Esophagus squamous epithelium (tissue), 5 donors: ENCODE results near the gene NLGN1. TPM values are rescaled to one million over a fixed set of nuclear protein-coding genes. Genes with fewer than 3 reads are reported as not detected.

Experiments
- DNase-seq: peaks from one replicate; lab custom pipeline; 2025; lab: John Stamatoyannopoulos, UW
- H3K27ac ChIP-seq, 4 donors: fragments of 200-600 bp; sonication (generic); one replicate each; pipeline ENCODE4 v1.5.1; 2016 to 2019; ENCODE audit warnings: mild to moderate bottlenecking in 1 of 4
- H3K27me3 ChIP-seq, 4 donors: fragments of 200-600 bp; sonication (generic); 1 replicate in 3 of 4; 2 replicates in 1 of 4; pipeline versions ENCODE4 v1.5.1 to v1.6.0; 2017 to 2021; ENCODE audit warnings: antibody characterized with exemption in 1 of 4
- H3K36me3 ChIP-seq, 3 donors: fragments of 200-600 bp; sonication (generic); one replicate each; pipeline ENCODE4 v1.5.1; 2016 to 2019
- H3K4me1 ChIP-seq, 3 donors: fragments of 200-600 bp; sonication (generic); one replicate each; pipeline ENCODE4 v1.5.1; 2017 to 2019
- H3K4me3 ChIP-seq, 4 donors: fragments of 200-600 bp; sonication (generic); 1 replicate in 3 of 4; 2 replicates in 1 of 4; pipeline ENCODE4 v1.5.1; 2016 to 2019; ENCODE audit warnings: mild to moderate bottlenecking in 2 of 4, moderate library complexity in 1 of 4
- H3K9me3 ChIP-seq, 3 donors: fragments of 200-600 bp; sonication (generic); one replicate each; pipeline ENCODE4 v1.5.1; 2016 to 2019
- POLR2A ChIP-seq, 4 donors: fragments of 450-650 bp; IDR thresholded peaks; one replicate each; pipeline ENCODE4 v1.6.1; 2017; ENCODE audit warnings: antibody characterized with exemption in 4 of 4, mild to moderate bottlenecking in 4 of 4, moderate library complexity in 3 of 4
- WGBS, 2 donors: methylation state at CpG; one replicate each; pipeline ENCODE4 v1.1.5; 2018; 5-methylcytosine and 5-hydroxymethylcytosine counted together
- intact Hi-C: fragments of 100-400 bp; cut with DNase I; formaldehyde crosslinking; loops from one replicate; pipeline ENCODE4 v1.15.0; 2022
- total RNA-seq, 4 donors: library from RNA; depleted of rRNA; stranded (reverse); fragments of >200 nt; gene quantifications; one replicate each; pipeline ENCODE4 v1.1.0, GENCODE V29; 2016
- TF ChIP-seq, protein P1 (sequence below), 6 experiments: fragments of 450-650 bp in 4 of 6; fragments of 200-600 bp in 2 of 6; sonication (generic) in 2 of 6; IDR thresholded peaks; one replicate each; pipeline ENCODE4 v1.5.1; 2016 to 2019; ENCODE audit warnings: antibody characterized with exemption in 6 of 6, mild to moderate bottlenecking in 4 of 6, moderate library complexity in 4 of 6
- donor health status: DM: yes; HTN: yes; CAD: no.

Gene NLGN1
- total RNA-seq, 4 donors from 2014 or later = 0.34 to 12.6 (median 2.9) TPM

GRCh38 chr3:173622166-173622565 is 224.6 kb downstream of the NLGN1 start:
- Histone ChIP-seq H3K27ac (no peak overlapping the region), H3K27me3 (no peaks in the 10 kb centered on the region), H3K9me3 (no peaks in the 10 kb centered on the region), H3K4me1 (no peaks in the 10 kb centered on the region), H3K36me3 (no peaks in the 10 kb centered on the region), H3K4me3 (no peak overlapping the region)
- TF ChIP-seq POLR2A (IDR thresholded peaks at IDR 0.05) = no peak
- TF ChIP-seq, protein P1, sequence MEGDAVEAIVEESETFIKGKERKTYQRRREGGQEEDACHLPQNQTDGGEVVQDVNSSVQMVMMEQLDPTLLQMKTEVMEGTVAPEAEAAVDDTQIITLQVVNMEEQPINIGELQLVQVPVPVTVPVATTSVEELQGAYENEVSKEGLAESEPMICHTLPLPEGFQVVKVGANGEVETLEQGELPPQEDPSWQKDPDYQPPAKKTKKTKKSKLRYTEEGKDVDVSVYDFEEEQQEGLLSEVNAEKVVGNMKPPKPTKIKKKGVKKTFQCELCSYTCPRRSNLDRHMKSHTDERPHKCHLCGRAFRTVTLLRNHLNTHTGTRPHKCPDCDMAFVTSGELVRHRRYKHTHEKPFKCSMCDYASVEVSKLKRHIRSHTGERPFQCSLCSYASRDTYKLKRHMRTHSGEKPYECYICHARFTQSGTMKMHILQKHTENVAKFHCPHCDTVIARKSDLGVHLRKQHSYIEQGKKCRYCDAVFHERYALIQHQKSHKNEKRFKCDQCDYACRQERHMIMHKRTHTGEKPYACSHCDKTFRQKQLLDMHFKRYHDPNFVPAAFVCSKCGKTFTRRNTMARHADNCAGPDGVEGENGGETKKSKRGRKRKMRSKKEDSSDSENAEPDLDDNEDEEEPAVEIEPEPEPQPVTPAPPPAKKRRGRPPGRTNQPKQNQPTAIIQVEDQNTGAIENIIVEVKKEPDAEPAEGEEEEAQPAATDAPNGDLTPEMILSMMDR (IDR thresholded peaks at IDR 0.05) = no peak
- intact Hi-C loops = no loop called here
- WGBS, 2 donors = 85 to 91% methylated on average over 1 of the region's 1 CpG
- no peak for DNase-seq

- 75 to 77% methylated on average over 3 of the region's 3 CpGs for WGBS, 2 donors
- Histone ChIP-seq H3K9me3 (no peaks in the 10 kb centered on the region), H3K4me1 (no peaks in the 10 kb centered on the region), H3K27ac (no peak overlapping the region), H3K27me3 (no peaks in the 10 kb centered on the region), H3K36me3 (no peaks in the 10 kb centered on the region), H3K4me3 (no peak overlapping the region)
- TF ChIP-seq POLR2A (IDR thresholded peaks at IDR 0.05) = no peak
- TF ChIP-seq, protein P1 (IDR thresholded peaks at IDR 0.05) = no peak
- DNase-seq = no peak
- intact Hi-C loops = no loop called here
Measured at GRCh38 chr3:173624086-173624485, 226.5 kb downstream of the NLGN1 start.

DNA sequence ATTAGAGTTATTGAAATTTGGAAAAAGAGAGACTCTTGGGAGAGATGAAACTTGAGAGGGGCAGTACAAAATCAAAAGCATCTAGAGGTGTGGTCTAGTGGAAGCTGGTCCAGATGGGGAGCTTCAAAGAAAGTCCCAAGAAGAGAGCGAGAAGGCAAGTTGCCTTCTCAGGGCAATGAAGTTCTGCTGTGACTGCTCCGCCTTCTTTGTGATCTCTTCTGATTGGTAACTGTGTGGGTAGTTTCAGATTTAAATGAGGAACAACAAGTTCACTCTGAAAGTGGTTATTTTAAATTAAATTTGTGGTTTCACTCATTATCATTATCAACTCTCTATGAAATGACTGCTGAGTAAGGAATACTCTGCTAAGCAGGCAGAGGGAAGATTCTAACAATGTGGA is 233.3 kb downstream of the NLGN1 start:
- 75 to 92% methylated on average over 2 of the region's 2 CpGs for WGBS, 2 donors

DNA sequence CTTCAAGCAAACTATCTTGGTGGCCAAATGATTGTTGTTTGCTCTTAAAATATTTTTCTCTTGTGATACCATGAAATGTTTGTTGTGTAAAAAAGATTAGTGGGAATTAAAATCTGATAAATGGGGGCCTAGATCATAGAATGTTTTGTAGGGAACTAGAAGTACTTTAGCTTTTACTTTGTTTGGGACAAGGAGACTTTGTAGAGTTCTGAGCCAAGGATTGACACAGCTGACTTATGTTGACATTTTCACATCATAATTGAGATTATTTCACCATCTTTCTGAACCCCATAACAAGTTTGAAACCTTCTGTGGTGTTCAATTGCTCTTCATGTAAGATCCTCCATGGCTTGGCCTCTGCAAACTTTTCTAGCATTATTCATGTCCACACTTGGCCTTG is 235.4 kb downstream of the NLGN1 start:
- intact Hi-C loops = no loop called here
- H3K4me3 ChIP-seq = no peak overlapping the region
- no peaks in the 10 kb centered on the region for H3K27me3 ChIP-seq
- H3K27ac ChIP-seq = no peak overlapping the region
- H3K36me3 ChIP-seq = no peaks in the 10 kb centered on the region
- H3K4me1 ChIP-seq = no peaks in the 10 kb centered on the region
- no peaks in the 10 kb centered on the region for H3K9me3 ChIP-seq
- no peak for DNase-seq
- TF ChIP-seq POLR2A (IDR thresholded peaks at IDR 0.05) = no peak
- TF ChIP-seq, protein P1 (IDR thresholded peaks at IDR 0.05) = no peak

More for the DNA sequence above, 233.3 kb downstream of the NLGN1 start:
- Histone ChIP-seq H3K4me1 (no peaks in the 10 kb centered on the region), H3K36me3 (no peaks in the 10 kb centered on the region), H3K27me3 (no peaks in the 10 kb centered on the region), H3K4me3 (no peak overlapping the region), H3K27ac (no peak overlapping the region), H3K9me3 (no peaks in the 10 kb centered on the region)
- TF ChIP-seq POLR2A (IDR thresholded peaks at IDR 0.05) = no peak
- TF ChIP-seq, protein P1 (IDR thresholded peaks at IDR 0.05) = no peak
- intact Hi-C loops = no loop called here
- no peak for DNase-seq

GRCh38 chr3:173635826-173636225 is 238.3 kb downstream of the NLGN1 start:
- no peaks in the 10 kb centered on the region for H3K9me3 ChIP-seq
- DNase-seq = no peak
- no peak overlapping the region for H3K4me3 ChIP-seq
- no peak for TF ChIP-seq POLR2A (IDR thresholded peaks at IDR 0.05)
- TF ChIP-seq, protein P1 (IDR thresholded peaks at IDR 0.05) = no peak
- intact Hi-C loops = no loop called here
- 81 to 82% methylated on average over 6 of the region's 6 CpGs for WGBS, 2 donors
- no peak overlapping the region for H3K27ac ChIP-seq
- H3K36me3 ChIP-seq = no peaks in the 10 kb centered on the region
- no peaks in the 10 kb centered on the region for H3K4me1 ChIP-seq
- H3K27me3 ChIP-seq = no peaks in the 10 kb centered on the region
